KMS-11 (cell line): ENCODE data around the gene TTF1.

ENCODE experiments used
- H2AFZ ChIP-seq: fragments of 200-600 bp; sonication (generic); 2 replicates; pipeline ENCODE4 v1.6.1; 2016; ENCODE audit warnings: antibody characterized with exemption, mixed run types, low read depth
- H3K27ac ChIP-seq: fragments of 200-600 bp; sonication (generic); 2 replicates; pipeline ENCODE4 v1.6.1; 2016; ENCODE audit warnings: mild to moderate bottlenecking, mixed run types
- H3K27me3 ChIP-seq: fragments of 200-600 bp; sonication (generic); 2 replicates; pipeline ENCODE4 v1.6.1; 2017; ENCODE audit warnings: mild to moderate bottlenecking, low read depth, mixed run types, moderate library complexity; ENCODE audit not compliant: insufficient read depth
- H3K36me3 ChIP-seq: fragments of 200-600 bp; sonication (generic); 2 replicates; pipeline ENCODE4 v1.6.1; 2017; ENCODE audit warnings: mild to moderate bottlenecking, mixed run types; ENCODE audit not compliant: insufficient read depth
- H3K4me1 ChIP-seq: fragments of 200-600 bp; sonication (generic); 2 replicates; pipeline ENCODE4 v1.6.1; 2016; ENCODE audit warnings: mild to moderate bottlenecking, low read depth, mixed run types; ENCODE audit not compliant: poor library complexity, severe bottlenecking
- H3K4me2 ChIP-seq: fragments of 200-600 bp; sonication (generic); 2 replicates; pipeline ENCODE4 v1.7.0; 2016; ENCODE audit warnings: mild to moderate bottlenecking, mixed run types
- H3K4me3 ChIP-seq: fragments of 200-600 bp; sonication (generic); IDR thresholded peaks from 2 replicates; pipeline ENCODE4 v1.6.1; 2017; ENCODE audit warnings: low read depth, low read length, mixed read lengths; ENCODE audit not compliant: insufficient read depth
- H3K79me2 ChIP-seq: fragments of 200-600 bp; sonication (generic); 2 replicates; pipeline ENCODE4 v1.6.1; 2016; ENCODE audit warnings: low read depth, mixed run types; ENCODE audit not compliant: insufficient read depth
- H3K9ac ChIP-seq: fragments of 200-600 bp; sonication (generic); 2 replicates; pipeline ENCODE4 v1.6.1; 2016; ENCODE audit warnings: mild to moderate bottlenecking, mixed run types
- H4K20me1 ChIP-seq: fragments of 200-600 bp; sonication (generic); 2 replicates; pipeline ENCODE4 v1.6.1; 2016; ENCODE audit warnings: mild to moderate bottlenecking, mixed run types; ENCODE audit not compliant: insufficient read depth
- CTCF ChIP-seq: fragments of 200-600 bp; sonication (generic); conservative IDR thresholded peaks from 2 replicates; pipeline ENCODE4 v1.6.1; 2017; ENCODE audit warnings: low read depth, mild to moderate bottlenecking, antibody characterized with exemption, low read length, moderate library complexity, mixed read lengths

TTF1 gene

DNA sequence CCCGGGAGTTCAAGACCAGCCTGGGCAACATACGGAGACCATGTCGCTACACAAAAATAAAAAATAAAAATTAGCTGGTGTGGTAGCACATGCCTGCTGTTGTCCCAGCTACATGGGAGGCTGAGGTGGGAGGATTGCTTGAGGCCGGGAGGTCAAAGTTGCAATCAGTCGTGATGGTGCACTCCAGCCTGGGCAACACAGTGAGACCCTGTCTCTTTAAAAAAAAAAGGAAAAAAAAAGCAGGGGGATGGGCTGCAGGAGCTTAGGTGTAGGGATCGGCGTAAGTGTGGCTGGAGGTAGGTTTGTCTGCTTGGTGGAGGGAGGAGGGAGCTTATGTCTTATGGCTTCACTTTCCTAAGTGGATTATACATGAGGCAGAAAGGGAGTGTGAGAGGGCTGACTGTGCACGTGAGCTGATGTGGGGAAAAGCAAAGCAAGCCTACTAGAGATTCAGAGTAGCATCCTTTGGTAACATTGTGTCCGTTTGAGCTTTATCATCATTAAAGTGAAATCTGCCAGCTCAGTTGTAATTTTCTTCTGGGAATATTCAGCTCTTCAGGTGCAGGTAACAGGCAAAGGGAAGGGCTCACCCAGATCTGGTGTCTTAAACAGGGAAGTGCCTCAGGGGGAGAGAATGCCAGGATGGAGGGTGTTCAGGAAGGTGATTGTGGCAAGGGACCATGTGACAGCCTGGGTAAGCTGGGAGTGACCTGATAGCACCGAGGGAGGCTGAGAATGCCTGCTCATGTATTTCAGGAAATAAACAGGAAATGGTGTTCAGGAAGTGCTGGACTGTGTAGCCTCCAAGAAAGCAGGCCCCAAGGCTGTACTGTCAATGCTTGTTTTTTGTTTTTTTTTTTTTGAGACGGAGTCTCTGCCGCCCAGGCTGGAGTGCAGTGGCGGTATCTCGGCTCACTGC, 34.2 kb downstream of the TTF1 start:
- no peaks in the 10 kb centered on the region for H3K27me3 ChIP-seq
- H3K4me3 ChIP-seq: no peak overlapping the region
- no peak overlapping the region for H3K4me2 ChIP-seq
- H3K4me1 ChIP-seq: peaks cover 11% of the 10 kb centered on the region
- no peaks in the 10 kb centered on the region for H3K79me2 ChIP-seq
- H3K27ac ChIP-seq: no peak overlapping the region
- no peaks in the 10 kb centered on the region for H3K36me3 ChIP-seq
- peak overlapping the region; percentile 36; the same call in 1 of the 2 replicates for H2AFZ ChIP-seq
- no peaks in the 10 kb centered on the region for H4K20me1 ChIP-seq
- H3K9ac ChIP-seq: no peak overlapping the region
- TF ChIP-seq CTCF: no peak

GRCh38 chr9:132370592-132370991, 36.0 kb downstream of the TTF1 start:
- Histone ChIP-seq H3K79me2 (no peaks in the 10 kb centered on the region), H3K27me3 (no peaks in the 10 kb centered on the region), H3K27ac (no peak overlapping the region), H3K9ac (no peak overlapping the region), H2AFZ (no peak overlapping the region), H3K36me3 (no peaks in the 10 kb centered on the region), H3K4me1 (peaks cover 11% of the 10 kb centered on the region), H3K4me2 (no peak overlapping the region), H4K20me1 (no peaks in the 10 kb centered on the region), H3K4me3 (no peak overlapping the region)
- TF ChIP-seq CTCF: no peak

GRCh38 chr9:132369421-132369820, 37.2 kb downstream of the TTF1 start:
- no peak for TF ChIP-seq CTCF
- no peaks in the 10 kb centered on the region for H3K27me3 ChIP-seq
- H4K20me1 ChIP-seq: no peaks in the 10 kb centered on the region
- no peak overlapping the region for H3K4me2 ChIP-seq
- no peak overlapping the region for H3K27ac ChIP-seq
- no peak overlapping the region for H3K9ac ChIP-seq
- H3K4me1 ChIP-seq: peaks cover 11% of the 10 kb centered on the region
- H3K4me3 ChIP-seq: no peak overlapping the region
- H3K36me3 ChIP-seq: no peaks in the 10 kb centered on the region
- no peak overlapping the region for H2AFZ ChIP-seq
- no peaks in the 10 kb centered on the region for H3K79me2 ChIP-seq

DNA sequence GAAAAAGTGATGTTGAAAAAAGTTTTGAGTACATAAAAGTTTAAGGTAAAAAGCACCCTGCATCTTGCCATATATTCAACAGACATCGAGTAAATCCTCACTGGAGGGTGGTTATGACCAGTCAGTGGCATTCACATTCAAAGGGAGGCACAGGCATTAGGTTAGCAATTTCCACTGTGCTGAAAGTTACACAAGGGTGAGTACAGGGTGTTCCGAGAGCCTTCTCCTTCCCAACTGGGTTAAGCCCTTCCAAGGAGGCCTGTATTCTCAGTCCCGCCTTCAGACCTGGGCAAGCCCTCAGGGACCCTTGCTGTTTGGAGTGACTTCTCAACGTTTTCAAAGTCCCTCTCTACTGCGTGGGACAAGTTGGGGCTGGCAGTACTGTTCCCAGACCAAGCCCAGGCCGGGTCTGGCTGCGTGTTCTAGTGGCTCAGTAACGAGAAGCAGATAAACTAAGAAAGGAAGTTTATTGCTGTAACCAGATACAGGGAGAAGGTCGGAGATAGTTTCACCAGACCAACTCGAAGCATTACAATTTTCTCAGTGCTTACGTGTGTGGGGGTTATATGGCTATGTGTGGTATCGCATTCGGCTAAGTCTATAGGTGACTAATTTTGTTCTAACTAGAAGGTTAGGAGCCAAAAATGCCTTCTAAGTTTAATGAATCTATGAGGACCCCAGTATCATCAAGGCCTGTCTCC, 38.9 kb downstream of the TTF1 start:
- Histone ChIP-seq H3K9ac (no peak overlapping the region), H3K4me3 (no peak overlapping the region), H3K79me2 (no peaks in the 10 kb centered on the region), H3K4me2 (no peak overlapping the region), H2AFZ (no peak overlapping the region), H3K36me3 (no peaks in the 10 kb centered on the region), H3K27me3 (no peaks in the 10 kb centered on the region), H4K20me1 (no peaks in the 10 kb centered on the region), H3K27ac (no peak overlapping the region), H3K4me1 (peaks cover 4% of the 10 kb centered on the region)
- no peak for TF ChIP-seq CTCF
